GM21528 (cell line): ENCODE data around the gene DNLZ.

ENCODE experiments used
- ATAC-seq: cut with Tn5 transposase; IDR thresholded peaks from one replicate; pipeline ENCODE4 v1.9.1; 2021; ENCODE audit warnings: mild to moderate bottlenecking, moderate library complexity; ENCODE audit not compliant: unreplicated experiment, low FRiP score

The DNLZ gene

GRCh38 chr9:136345281-136346156 lies 18.0 kb downstream of the DNLZ start:
- no peak for ATAC-seq

GRCh38 chr9:136344544-136345280 lies 18.8 kb downstream of the DNLZ start:
- ATAC-seq: no peak

GRCh38 chr9:136343884-136344269 lies 19.7 kb downstream of the DNLZ start:
- ATAC-seq: no peak

GRCh38 chr9:136343121-136343883 lies 20.2 kb downstream of the DNLZ start:
- no peak for ATAC-seq

GRCh38 chr9:136342181-136343120 lies 21.1 kb downstream of the DNLZ start:
- ATAC-seq: no peak

- ATAC-seq: no peak
Measured at GRCh38 chr9:136341769-136342168, 21.8 kb downstream of the DNLZ start.

GRCh38 chr9:136341042-136341655 lies 22.4 kb downstream of the DNLZ start:
- no peak for ATAC-seq

- ATAC-seq: no peak
Measured at GRCh38 chr9:136340356-136341041, 23.0 kb downstream of the DNLZ start.

- ATAC-seq: no peak
Measured at GRCh38 chr9:136339958-136340310, 23.6 kb downstream of the DNLZ start.

- no peak for ATAC-seq
Measured at GRCh38 chr9:136339173-136339957, 24.2 kb downstream of the DNLZ start.

GRCh38 chr9:136338511-136338910 lies 25.0 kb downstream of the DNLZ start:
- no peak for ATAC-seq

- ATAC-seq: no peak
Measured at GRCh38 chr9:136337416-136338395, 25.8 kb downstream of the DNLZ start.

GRCh38 chr9:136336881-136337280 lies 26.7 kb downstream of the DNLZ start:
- no peak for ATAC-seq

GRCh38 chr9:136336156-136336870 lies 27.2 kb downstream of the DNLZ start:
- no peak for ATAC-seq

GRCh38 chr9:136335296-136336155 lies 28.0 kb downstream of the DNLZ start:
- ATAC-seq: no peak

- ATAC-seq: no peak
Measured at GRCh38 chr9:136334541-136334940, 29.0 kb downstream of the DNLZ start.
